ENCODE data around the gene LAMTOR5.

- TF ChIP-seq CTCF (IDR thresholded peaks at IDR 0.05), result peak in 2 of 3 donors; percentile 0 to 22
- no peak for TF ChIP-seq POLR2AphosphoS5 (IDR thresholded peaks at IDR 0.05)
- TF ChIP-seq POLR2A (IDR thresholded peaks at IDR 0.05), result no peak
These were observed 17.4 kb downstream of the LAMTOR5 start for GRCh38 chr1:110390096-110390495.

Data from breast epithelium (tissue), 3 donors.